Dermis blood vessel endothelial cell (primary cell): ENCODE data around the gene ERH. TPM values are rescaled to one million over a fixed set of nuclear protein-coding genes. Genes with fewer than 3 reads are reported as not detected.
A peak's percentile ranks its signal among the peaks of the same experiment; 100 is the strongest.
"Not testable (repeated sequence)": the region's sequence is repeated elsewhere in the genome, so short reads cannot be mapped to it uniquely, and the experiment has no call there.

ENCODE experiments used
- DNase-seq: peaks from one replicate; pipeline ENCODE4 v3.0.0; 2010
- total RNA-seq: library from RNA; depleted of rRNA; stranded (reverse); fragments of >200 nt; gene quantifications from 2 replicates; pipeline ENCODE4 v1.2.3, GENCODE V29; 2014

Gene ERH
- 113 and 124 TPM in 2 replicates for total RNA-seq

GRCh38 chr14:69398053-69398817 lies at the start of gene ERH, which contains the start of gene SLC39A9:
Gene ERH (minus strand): TSS chr14:69398299. CDS start chr14:69398233, 66 bp downstream.
Gene SLC39A9 (plus strand): TSS chr14:69398692. CDS start chr14:69399370, 678 bp downstream.
- peak; percentile 98 for DNase-seq

GRCh38 chr14:69443296-69443805 lies 45.3 kb upstream of the ERH start:
- peak; percentile 11 for DNase-seq

GRCh38 chr14:69441948-69442347 lies 43.8 kb upstream of the ERH start:
- DNase-seq = no peak

- no peak for DNase-seq
Observed at GRCh38 chr14:69439521-69440270, 41.6 kb upstream of the ERH start.

- DNase-seq = no peak
Observed at GRCh38 chr14:69432364-69432763, 34.3 kb upstream of the ERH start.

GRCh38 chr14:69430306-69430939 lies 32.3 kb upstream of the ERH start:
- no peak for DNase-seq

GRCh38 chr14:69429643-69430042 lies 31.5 kb upstream of the ERH start:
- DNase-seq = no peak

GRCh38 chr14:69428289-69428998 lies 30.3 kb upstream of the ERH start:
- no peak for DNase-seq

GRCh38 chr14:69427596-69427995 lies 29.5 kb upstream of the ERH start:
- no peak for DNase-seq

- DNase-seq = no peak
Observed at GRCh38 chr14:69424149-69424923, 26.2 kb upstream of the ERH start.

- DNase-seq = no peak
Observed at GRCh38 chr14:69423279-69423678, 25.2 kb upstream of the ERH start.

GRCh38 chr14:69416087-69416486 lies 18.0 kb upstream of the ERH start:
- not testable (repeated sequence) for DNase-seq

GRCh38 chr14:69413483-69413882 lies 15.4 kb upstream of the ERH start:
- DNase-seq = no peak

- DNase-seq = no peak
Observed at GRCh38 chr14:69408331-69408960, 10.3 kb upstream of the ERH start.

GRCh38 chr14:69405762-69406161 lies 7.7 kb upstream of the ERH start:
- DNase-seq = no peak

GRCh38 chr14:69404883-69405282 lies 6.8 kb upstream of the ERH start:
- DNase-seq = no peak

- no peak for DNase-seq
Observed at GRCh38 chr14:69404478-69404877, 6.4 kb upstream of the ERH start.

GRCh38 chr14:69401841-69402240 lies 3.7 kb upstream of the ERH start:
- no peak for DNase-seq

GRCh38 chr14:69400154-69400553 lies 2.1 kb upstream of the ERH start:
- DNase-seq = no peak

- DNase-seq = no peak
Observed at GRCh38 chr14:69399750-69400149, 1.7 kb upstream of the ERH start.

- DNase-seq = no peak
Observed at GRCh38 chr14:69398818-69399210, 715 bp upstream of the ERH start.
